Measurements from ENCODE around the gene FAM3C.
A peak's percentile ranks its signal among the peaks of the same experiment; 100 is the strongest.

FAM3C gene

DNA sequence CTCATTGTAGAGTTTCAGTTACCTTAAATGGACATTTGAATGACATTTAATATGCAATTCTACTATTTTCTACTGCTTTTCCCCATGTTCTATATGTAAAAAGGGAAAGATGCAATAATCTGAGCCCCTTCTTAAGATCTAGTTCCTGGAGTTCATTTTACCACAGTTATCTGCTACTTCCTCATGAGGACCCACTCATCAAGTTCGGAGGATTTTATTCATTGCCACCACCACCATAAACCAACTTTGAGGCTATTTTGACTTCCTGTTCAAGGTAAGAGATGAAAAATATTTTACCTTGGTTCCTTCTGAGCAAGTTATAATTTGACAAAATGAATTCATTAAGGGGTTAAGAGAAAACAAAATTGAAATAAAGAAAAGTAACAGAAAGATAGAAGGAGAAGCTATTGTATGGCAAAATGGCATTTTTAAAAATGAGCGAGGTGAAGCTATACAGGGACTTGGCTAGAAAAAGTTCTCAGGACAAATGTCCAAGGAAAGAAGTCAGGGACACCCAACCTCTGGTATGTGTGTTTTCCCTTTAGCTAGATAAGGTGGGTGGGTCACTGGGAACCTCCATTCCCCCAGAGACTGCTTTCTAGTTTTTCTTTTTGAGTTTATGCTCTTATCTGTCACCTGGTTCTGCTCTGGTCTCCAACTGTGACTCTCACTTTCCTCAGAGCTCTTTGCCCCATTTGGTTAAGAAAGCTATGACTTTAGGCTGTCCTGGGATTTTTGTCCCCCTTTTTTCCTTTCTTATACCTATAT, 14.9 kb upstream of the FAM3C start:
- DNase-seq (ENCODE audit: low spot score): no peak

DNA sequence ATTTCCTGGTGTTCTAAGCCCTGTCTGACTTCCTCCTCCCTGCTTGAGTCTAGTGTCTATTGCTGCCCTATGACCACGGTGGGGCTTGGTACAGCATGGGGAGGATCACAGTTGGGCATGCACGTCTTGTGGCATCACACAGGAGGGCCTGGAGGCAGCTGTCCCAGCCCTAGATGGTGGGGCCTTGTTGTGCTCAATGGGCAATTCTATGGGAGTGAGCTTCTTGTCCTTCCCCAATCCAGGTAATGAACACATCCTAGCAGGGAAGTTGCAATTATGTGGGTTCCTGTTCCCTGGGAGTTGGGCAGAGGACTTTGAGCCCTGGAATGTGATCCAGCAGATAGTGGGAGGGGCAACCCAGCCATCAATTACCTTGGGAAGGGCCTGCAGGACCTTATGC, 10.8 kb upstream of the FAM3C start:
- DNase-seq (ENCODE audit: low spot score): no peak

DNA sequence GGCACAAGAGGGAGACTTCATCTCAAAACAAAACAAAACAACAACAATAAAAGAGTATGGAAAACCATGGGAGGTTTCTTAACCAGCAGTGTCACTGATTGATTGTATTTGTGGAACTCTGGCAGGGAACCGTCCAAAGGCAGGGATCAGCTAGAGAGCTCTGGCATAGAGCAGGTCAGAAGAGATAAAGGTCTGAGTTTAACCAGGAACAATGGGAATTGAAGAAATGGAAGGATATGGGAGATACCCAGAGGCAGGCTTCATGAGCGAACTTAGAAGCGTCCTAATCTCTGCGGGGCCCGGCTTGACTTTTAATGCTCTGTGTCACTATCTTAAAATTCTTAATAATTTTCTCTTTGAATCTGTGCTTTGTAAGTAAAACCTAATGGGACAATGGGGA, 10.4 kb upstream of the FAM3C start:
- no peak for DNase-seq (ENCODE audit: low spot score)

DNA sequence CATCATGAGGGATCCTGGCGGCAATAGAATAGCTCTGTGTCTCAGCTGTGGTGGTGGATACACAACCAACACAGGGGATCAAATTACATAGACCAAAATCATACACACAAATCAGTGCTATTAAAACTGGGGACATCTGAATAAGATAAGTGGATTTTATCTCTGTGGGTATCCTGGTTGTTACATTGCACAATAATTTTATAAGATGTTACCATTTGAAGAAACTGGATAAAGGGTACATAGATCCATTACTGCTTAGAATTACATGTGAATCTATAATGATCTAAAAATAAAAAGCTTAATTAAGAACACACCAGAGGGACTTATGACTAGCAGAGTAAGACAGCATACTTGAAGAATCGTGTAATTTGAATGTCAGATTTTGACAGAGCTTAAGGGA, 8.2 kb upstream of the FAM3C start:
- no peak for DNase-seq (ENCODE audit: low spot score)

DNA sequence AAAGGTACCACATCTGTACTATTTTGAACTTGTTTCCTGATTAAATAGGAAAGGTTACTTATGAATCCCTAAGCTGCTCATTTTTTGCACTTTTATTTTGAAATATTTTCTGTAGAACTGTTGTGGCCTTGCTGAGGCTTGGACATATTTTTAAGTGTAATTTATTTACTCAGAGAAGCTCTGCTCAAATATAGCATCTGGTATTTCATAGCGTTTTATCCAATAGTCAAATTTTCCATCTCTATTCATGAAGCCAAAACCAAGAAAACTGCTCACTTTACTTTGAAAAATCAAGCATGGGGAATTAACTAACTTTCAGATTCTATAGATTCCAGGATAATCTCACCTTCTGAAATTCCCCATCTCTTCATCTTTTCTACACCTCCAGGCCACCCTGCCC, 6.6 kb upstream of the FAM3C start:
- no peak for DNase-seq (ENCODE audit: low spot score)

DNA sequence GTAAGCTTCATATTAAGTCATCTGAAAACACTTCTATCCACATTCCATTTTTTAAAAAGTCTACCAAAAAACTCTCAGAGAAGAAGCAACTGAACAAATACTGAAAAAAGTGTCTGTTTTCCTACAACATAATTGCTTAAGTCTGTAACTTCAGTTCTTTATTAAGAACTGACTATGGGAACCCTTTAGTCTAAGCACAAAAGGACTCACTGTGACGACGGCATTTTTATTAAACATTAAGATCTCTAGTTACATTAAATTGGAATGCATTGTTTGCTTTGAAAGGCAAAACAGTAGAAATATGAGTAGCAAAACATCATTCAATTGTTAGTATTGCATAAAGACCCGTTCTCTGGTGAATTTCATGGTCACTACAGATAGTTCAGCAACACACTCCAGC, 5.8 kb upstream of the FAM3C start:
- DNase-seq (ENCODE audit: low spot score): no peak

DNA sequence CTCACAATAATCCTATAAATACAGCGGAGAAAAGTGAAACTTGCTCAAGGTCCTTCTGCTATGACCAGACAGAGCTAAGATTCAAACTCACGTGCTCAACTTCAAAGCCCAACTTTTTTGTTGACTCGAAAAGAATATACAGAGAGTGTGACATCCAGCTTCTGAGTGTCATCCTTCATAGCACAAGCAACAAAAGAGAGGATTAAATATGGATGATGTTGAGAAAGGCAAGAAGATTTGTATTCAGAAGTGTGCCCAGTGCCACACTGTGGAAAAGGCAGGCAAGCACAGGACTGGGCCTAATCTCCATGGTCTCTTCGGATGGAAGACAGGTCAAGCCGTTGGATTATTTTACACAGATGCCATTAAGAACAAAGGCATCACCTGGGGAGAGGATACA, 2.1 kb upstream of the FAM3C start:
- no peak for DNase-seq (ENCODE audit: low spot score)

DNA sequence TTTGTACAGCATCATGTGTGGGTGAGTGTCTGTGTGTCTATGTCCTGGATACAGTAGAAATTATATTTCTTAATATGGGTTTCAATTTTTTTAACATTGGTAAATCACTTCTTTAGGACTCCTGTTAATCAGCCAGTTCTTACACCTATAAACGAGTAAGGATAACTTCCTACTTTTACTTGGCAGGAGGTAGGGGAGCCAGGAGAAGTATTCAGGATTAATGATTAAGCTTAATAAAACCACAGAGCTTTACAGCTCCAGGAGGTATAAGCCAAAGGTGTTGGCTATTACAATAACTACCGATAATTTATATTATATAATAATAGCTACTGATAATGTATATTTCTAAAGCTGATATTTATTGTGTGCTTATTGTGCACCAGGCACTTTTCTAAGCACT, 1.7 kb upstream of the FAM3C start:
- no peak for DNase-seq (ENCODE audit: low spot score)

DNA sequence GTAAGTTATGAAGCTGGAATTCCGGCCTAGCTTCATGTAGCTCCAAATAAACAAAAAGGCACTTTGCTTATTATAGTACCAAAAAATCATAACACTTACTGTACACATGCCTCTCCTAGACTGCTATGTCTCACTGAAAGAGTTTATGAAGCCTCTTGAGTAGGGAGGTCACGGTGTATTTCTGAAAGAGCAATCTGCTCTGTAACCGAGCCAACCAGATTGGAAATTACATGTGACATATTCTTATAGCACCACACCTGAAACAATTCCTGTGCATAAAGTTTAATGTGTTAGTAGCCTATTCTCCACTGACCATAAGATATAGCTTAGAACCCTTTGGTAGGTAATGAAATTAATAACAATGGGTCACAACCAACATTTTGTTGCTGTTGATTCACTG, 1.3 kb upstream of the FAM3C start:
- no peak for DNase-seq (ENCODE audit: low spot score)

DNA sequence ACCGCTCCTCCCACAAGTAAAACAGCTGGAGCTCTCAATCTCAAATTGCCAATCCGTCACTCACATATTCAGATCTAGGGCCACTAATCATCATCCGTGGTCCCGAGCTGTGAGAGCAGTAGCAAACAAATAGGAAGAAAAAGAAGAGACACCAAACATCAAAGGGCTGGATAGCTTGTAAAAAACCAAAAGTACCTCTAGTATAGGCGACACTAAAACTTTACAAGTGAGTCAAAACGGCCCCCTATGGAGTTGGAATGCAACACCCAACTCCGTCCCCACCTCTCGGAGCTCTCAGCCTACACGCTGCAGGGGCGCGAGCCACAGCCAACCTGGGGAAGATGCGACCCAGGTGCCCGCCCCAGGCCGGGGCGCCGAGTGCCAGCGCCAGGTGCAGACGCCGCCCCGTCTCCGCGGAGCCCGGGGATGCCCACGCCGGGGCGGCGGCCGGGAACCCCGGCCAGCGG, 581 bp downstream of the FAM3C start:
- DNase-seq (ENCODE audit: low spot score): peak; percentile 26

DNA sequence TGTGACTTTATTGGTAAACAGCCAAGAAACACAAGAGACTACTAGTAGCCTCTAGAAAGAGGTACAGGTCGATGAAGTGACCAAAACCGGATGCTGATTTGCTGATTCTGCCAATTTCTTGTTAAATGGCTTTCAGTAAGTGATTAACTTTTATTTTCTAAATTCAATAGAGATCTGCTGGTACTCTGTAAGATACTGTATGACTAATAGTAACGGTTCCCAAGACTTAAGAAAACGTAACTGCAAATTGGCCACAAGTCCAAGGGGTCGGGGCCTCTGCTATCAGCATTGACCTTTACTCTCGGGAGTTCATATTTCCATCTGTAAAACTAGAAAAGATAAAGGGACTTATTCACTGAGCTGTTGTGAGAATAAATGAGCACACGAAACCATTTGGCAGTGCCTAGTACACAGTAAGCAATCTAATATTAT, 1.4 kb downstream of the FAM3C start:
- DNase-seq (ENCODE audit: low spot score): no peak

DNA sequence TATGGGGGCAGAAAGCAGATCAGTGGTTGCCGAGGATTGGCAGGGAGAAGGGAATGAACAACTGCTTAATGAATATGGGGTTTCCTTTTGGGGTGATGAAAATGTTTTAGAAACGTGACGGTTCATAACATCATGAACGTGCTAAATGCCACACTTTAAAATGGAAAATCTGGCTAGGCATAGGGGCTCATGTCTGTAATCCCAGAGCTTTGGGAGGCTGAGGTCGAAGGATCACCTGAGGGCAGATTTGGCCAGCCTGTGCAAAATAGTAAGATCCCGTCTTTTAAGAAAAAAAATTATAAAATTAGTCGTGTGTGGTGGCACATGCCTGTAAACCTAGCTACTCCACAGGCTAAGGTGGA, 3.1 kb downstream of the FAM3C start:
- no peak for DNase-seq (ENCODE audit: low spot score)

DNA sequence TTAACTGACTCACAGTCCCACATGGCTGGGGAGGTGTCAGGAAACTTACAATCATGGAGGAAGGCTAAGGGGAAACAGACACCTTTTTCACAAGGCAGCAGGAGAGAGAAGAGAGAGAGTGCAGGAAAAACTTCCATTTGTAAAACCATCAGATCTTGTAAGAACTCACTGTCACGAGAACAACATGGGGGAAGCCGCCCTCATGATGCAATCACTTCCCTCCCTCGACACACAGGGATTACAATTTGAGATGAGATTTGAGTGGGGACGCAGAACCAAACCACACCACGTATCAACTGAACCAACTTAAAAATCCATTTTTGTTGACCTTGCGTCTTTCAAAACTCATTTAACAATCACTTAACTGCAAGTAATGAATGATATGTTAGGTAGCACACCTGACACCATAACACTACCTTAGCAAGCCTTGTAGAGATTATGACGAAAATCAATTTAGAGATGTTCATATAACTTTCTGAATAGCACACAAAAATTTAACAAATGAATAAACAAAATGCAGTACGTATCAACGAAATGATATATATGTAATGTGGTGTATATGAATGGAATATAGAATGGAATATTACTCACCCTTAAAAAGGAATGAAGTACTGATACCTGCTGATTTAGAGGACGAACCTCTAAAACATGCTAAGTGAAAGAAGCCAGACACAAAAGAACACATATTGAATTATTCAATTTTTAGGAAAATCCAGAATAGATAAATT, 3.7 kb downstream of the FAM3C start:
- no peak for DNase-seq (ENCODE audit: low spot score)

DNA sequence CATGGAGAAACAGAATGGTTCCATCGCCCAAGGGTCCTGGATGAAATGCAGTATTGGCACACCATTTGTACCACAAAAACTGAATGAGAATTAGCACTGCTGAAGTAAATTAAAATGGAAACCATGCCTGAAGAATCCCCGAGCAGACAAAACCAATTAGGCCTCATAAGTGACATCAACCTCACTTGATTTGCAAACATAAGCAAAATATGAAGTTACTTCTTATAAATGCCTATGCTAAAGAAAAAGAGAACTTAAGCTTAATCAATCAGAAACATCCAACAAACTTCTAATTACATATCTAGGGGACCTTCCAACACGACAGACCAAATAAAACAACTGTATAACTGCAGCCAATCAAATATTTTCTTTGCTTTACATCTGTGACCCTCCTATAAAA, 4.4 kb downstream of the FAM3C start:
- no peak for DNase-seq (ENCODE audit: low spot score)

DNA sequence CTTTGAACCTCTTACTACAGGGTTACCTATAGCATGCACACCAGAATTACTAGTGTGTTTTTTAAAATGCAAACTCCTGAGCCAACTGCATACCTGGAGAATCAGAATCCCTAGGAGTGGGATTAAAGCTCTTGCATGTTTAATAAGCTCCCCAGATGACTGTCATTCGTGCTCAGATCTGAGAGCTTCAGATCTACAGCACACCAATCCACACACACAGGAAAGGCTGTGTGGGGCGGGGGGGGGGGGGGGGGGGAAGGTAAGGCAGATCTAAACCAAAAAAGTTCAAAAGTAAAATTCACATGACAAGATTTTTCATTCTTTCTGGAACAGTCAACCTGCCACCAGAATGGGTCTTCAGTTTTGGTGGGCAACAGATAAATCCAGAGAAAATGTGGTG, 5.5 kb downstream of the FAM3C start:
- DNase-seq (ENCODE audit: low spot score): no peak

DNA sequence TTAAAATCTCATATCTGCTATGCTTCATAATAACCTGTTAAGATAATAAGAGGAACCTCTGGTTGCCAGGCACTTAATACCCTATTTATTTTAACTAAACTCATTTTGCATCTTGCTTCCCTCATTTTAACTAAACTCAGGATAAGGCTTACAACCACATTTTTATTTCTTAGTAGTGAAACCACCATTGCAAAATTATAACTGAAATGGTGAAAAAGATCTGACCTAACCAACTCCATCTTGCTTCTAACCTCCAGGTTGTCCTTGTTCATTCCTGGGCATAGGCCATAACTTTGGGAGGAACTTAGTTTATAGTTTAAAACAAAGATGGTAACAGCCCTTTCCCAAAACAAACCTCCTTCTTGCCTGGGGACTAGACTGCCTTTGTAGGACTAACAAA, 6.0 kb downstream of the FAM3C start:
- no peak for DNase-seq (ENCODE audit: low spot score)

DNA sequence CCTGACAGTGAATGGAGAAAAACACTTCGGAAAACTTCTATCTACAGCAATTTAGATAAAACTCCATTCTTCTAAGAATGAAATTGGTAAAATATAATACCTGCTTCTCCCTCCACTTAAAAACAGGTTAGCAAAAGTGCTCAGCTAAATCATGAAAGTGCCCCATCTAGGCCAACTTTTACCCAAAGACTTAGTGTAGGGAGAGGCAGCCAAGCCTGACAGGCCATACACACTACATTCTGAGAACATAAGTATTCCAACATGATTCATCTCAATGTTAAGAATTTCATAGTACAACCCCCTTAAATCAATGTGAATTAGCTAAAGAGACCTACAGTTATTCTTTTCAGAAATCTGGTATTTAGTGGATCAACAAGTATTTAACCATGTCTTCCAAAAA, 7.2 kb downstream of the FAM3C start:
- DNase-seq (ENCODE audit: low spot score): no peak

DNA sequence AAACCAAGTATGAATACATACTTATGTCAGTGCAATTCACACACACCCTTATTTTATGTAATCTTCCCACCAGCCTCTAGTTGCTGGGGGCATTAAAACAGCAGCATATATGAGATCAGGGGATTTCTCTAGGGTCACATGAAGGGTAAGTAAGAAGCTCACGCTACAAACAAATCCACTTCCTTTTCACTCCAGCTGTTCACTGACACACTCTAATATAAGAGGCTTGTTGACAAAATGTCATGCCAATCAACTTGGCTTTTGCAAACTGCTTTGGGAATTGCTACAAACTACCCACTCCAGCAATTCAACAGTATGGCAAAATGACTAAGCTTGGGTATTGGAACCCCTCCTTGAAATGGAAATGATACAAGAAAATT, 10.3 kb downstream of the FAM3C start:
- no peak for DNase-seq (ENCODE audit: low spot score)

DNA sequence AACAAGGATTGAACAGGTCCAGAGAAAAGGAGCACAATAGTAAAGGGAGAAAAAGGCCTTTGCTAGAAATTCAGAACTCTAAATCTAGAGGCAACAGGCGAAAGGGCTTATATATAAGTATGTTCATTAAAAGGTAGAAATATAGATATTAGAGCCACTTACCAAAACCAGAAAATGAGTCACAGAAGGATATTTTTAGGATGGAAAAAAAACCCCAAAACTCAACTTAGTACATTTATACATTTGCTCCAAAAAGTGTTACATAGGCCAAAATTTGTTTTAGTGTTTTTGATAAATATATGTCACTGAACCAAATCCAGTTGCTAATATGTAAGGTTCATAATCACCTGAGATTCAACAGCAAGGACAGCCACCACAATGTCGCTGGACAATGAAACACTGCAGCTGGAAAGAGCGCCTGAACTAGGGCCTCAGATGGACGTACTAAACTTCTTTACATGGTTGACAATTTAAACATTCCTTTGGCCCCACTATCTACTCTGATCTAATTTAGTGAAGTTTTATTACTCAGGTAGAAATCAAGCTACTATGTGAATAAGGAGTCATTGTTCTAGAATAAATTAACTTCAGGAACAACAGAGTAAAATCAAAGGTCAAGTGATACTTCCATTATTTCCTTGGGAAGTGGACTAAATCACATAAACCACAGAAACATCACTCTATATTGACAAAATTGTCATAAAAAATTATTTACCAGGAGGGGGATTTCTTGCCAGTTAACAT, 10.9 kb downstream of the FAM3C start:
- DNase-seq (ENCODE audit: low spot score): no peak

DNA sequence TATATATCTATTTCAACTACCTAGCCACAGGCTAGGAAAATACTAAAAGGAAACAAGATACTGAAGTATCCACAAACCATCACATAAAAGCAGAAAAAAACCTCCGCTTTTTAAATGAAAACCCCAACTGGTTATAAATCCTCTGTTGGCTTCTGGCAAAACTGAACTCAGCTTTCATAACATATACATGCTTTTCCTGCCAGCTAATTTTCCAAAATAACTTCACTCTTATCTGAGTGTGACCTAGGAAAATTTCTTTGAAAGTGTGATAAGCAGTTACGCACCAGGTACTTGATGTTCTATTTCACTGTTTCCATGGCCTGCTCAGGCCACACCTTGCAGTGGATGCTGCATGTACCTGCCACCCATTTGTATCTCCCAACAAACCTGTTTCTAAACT, 11.8 kb downstream of the FAM3C start:
- DNase-seq (ENCODE audit: low spot score): no peak

DNA sequence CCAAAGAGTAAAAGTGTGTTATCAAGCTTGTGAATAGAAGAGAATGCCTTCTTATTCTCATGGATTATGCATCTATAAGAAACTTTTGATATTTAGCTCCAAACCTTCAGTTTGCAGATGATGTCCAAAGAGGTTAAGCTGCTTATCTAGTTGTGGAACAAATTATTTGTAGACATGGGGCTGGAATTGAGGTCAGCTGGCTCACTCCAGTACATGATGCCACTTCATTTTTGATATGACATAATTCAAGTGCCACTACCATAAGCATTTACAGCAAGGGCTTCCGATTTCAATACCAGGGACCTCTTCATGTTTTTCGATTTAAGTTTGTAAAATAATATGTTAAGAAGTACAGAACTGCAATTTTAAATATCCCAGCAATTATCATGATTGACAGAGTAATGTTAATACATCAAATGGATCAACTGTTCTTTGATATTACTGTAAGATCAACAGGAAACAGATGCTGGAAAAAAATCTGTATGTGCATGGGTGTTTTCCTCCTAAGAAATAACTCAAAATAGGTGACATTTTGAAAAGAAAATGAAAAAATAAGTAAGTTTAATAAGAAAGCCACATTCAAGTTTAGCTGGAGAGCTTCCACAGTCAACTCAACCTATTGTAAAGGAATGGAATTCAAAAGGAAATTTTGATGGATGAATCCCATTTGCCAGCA, 12.7 kb downstream of the FAM3C start:
- no peak for DNase-seq (ENCODE audit: low spot score)

DNA sequence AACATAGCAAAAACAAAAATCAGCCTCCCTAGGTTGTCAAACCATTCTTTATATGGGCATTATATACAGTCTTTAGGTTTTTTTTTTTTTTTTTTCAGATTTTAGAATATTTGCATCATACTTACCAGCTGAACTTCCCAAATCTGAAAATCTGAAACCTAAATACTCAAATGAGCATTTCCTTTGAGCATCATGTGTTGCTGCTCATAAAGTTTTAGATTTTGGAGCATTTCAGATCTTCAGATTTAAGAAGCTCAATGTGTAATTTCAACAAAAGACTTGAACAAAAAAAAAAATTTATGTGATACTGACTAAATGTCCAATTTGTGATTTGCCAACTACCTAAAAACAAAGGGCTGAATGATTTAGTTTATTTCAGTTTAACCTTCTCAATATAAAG, 13.6 kb downstream of the FAM3C start:
- DNase-seq (ENCODE audit: low spot score): no peak

DNA sequence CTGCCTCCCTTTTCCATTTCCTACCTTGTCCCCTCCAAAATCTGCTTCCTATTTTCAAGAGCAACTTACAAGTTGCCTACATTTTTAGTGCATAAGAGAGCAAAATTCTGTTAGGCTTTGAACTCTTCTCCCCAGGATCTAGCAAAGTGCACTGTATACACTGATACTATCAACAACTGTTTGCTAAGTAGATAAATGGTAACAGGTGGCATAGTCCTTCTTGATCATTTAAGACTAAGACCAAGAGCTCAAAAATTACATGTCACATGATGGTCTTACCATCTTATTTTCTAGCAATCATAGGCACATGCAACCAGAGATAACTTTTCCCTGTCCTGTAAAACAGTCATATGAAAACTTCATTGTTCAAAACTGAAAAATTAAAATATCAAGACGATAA, 16.2 kb downstream of the FAM3C start:
- DNase-seq (ENCODE audit: low spot score): no peak

All from CD4-positive, alpha-beta T cell treated with Interleukin-6 at 100 ng/mL for 8 hours (primary cell).